ENCODE measurements around the gene TCAP. TPM values are rescaled to one million over a fixed set of nuclear protein-coding genes. Genes with fewer than 3 reads are reported as not detected.

TCAP gene
- total and polyA plus RNA-seq, 2 experiments from 2014 or later: 0.43 TPM; not detected in 1

- TF ChIP-seq EZH2phosphoT487 (IDR thresholded peaks at IDR 0.05; ENCODE audit: insufficient read depth, low read depth): no peak
- TF ChIP-seq EZH2 (IDR thresholded peaks at IDR 0.05; ENCODE audit: insufficient read depth, poor library complexity, severe bottlenecking): no peak
- no peaks in the 10 kb centered on the region for H4K20me1 ChIP-seq (ENCODE audit: insufficient read depth)
- no peaks in the 10 kb centered on the region for H3K79me2 ChIP-seq (ENCODE audit: insufficient read depth)
- H3K36me3 ChIP-seq (ENCODE audit: low read depth): no peaks in the 10 kb centered on the region
- peaks cover 7% of the 10 kb centered on the region; the same call in 1 of the 2 replicates for H3F3A ChIP-seq (ENCODE audit: insufficient read depth)
- H3K4me3 ChIP-seq: peak overlapping the region; percentile 95
- 4 to 5% methylated on average over 22 to 33 of the region's 33 CpGs for WGBS, 2 experiments (ENCODE audit: low coverage in 1 of 2, low lambda C conversion rate in 2 of 2, missing lambda C conversion rate in 2 of 2)
- no peaks in the 10 kb centered on the region for H3K9me2 ChIP-seq (ENCODE audit: insufficient read depth)
- peak overlapping the region; percentile 97 for H2AFZ ChIP-seq
- H3K4me1 ChIP-seq (ENCODE audit: insufficient read depth): no peaks in the 10 kb centered on the region
- in situ Hi-C loops (cut with MboI): no loop called here
- H3K9me3 ChIP-seq (ENCODE audit: low read depth): no peaks in the 10 kb centered on the region
- peak; percentile 57 for DNase-seq
- peak overlapping the region; percentile 85 for H3K9ac ChIP-seq
- no peaks in the 10 kb centered on the region; the same call in 1 of the 2 replicates for H3K27me3 ChIP-seq (replicated peaks; ENCODE audit: insufficient read depth)
- peak overlapping the region; percentile 98 for H3K4me2 ChIP-seq (ENCODE audit: unreplicated experiment)
- peak overlapping the region; percentile 25; the same call in 1 of the 2 replicates for H3K27ac ChIP-seq
Observed at GRCh38 chr17:39618246-39618913, 46.8 kb upstream of the TCAP start.

GRCh38 chr17:39618956-39619785 lies 46.0 kb upstream of the TCAP start:
- Histone ChIP-seq H3K36me3 (ENCODE audit: low read depth) (no peaks in the 10 kb centered on the region), H3K79me2 (ENCODE audit: insufficient read depth) (no peaks in the 10 kb centered on the region), H3F3A (ENCODE audit: insufficient read depth) (peaks cover 7% of the 10 kb centered on the region; the same call in 1 of the 2 replicates), H3K9me3 (ENCODE audit: low read depth) (no peaks in the 10 kb centered on the region), H3K9ac (peak overlapping the region; percentile 85; the same call in 1 of the 2 replicates), H3K4me2 (ENCODE audit: unreplicated experiment) (peak overlapping the region; percentile 98), H3K4me3 (peak overlapping the region; percentile 95), H4K20me1 (ENCODE audit: insufficient read depth) (no peaks in the 10 kb centered on the region), H3K4me1 (ENCODE audit: insufficient read depth) (no peaks in the 10 kb centered on the region), H3K27me3 (replicated peaks; ENCODE audit: insufficient read depth) (no peaks in the 10 kb centered on the region; the same call in 1 of the 2 replicates), H2AFZ (peak overlapping the region; percentile 97), H3K9me2 (ENCODE audit: insufficient read depth) (no peaks in the 10 kb centered on the region), H3K27ac (no peak overlapping the region)
- WGBS, 2 experiments (ENCODE audit: low coverage in 1 of 2, low lambda C conversion rate in 2 of 2, missing lambda C conversion rate in 2 of 2): 55 to 61% methylated on average over 13 of the region's 13 CpGs
- TF ChIP-seq EZH2 (IDR thresholded peaks at IDR 0.05; ENCODE audit: insufficient read depth, poor library complexity, severe bottlenecking) (no peak), EZH2phosphoT487 (IDR thresholded peaks at IDR 0.05; ENCODE audit: insufficient read depth, low read depth) (no peak)
- in situ Hi-C loops (cut with MboI): no loop called here
- DNase-seq: no peak

GRCh38 chr17:39619786-39620101 lies 45.4 kb upstream of the TCAP start:
- in situ Hi-C loops (cut with MboI): loop anchor here (10.0 kb wide), 1 partner anchor 135 kb away; no protein-coding TSS in a partner anchor
- H3K9me3 ChIP-seq (ENCODE audit: low read depth): no peaks in the 10 kb centered on the region
- H3K27ac ChIP-seq: no peak overlapping the region
- peaks cover 7% of the 10 kb centered on the region; the same call in 1 of the 2 replicates for H3F3A ChIP-seq (ENCODE audit: insufficient read depth)
- H4K20me1 ChIP-seq (ENCODE audit: insufficient read depth): no peaks in the 10 kb centered on the region
- no peaks in the 10 kb centered on the region for H3K4me1 ChIP-seq (ENCODE audit: insufficient read depth)
- H3K9me2 ChIP-seq (ENCODE audit: insufficient read depth): no peaks in the 10 kb centered on the region
- H3K4me3 ChIP-seq: no peak overlapping the region
- H2AFZ ChIP-seq: no peak overlapping the region
- no peaks in the 10 kb centered on the region for H3K79me2 ChIP-seq (ENCODE audit: insufficient read depth)
- WGBS, 2 experiments (ENCODE audit: low coverage in 1 of 2, low lambda C conversion rate in 2 of 2, missing lambda C conversion rate in 2 of 2): 17 to 36% methylated on average over 1 of the region's 1 CpG
- DNase-seq: no peak
- H3K36me3 ChIP-seq (ENCODE audit: low read depth): no peaks in the 10 kb centered on the region
- H3K4me2 ChIP-seq (ENCODE audit: unreplicated experiment): no peak overlapping the region
- TF ChIP-seq EZH2phosphoT487 (IDR thresholded peaks at IDR 0.05; ENCODE audit: insufficient read depth, low read depth) (no peak), EZH2 (IDR thresholded peaks at IDR 0.05; ENCODE audit: insufficient read depth, poor library complexity, severe bottlenecking) (no peak)
- H3K27me3 ChIP-seq (replicated peaks; ENCODE audit: insufficient read depth): no peaks in the 10 kb centered on the region; the same call in 1 of the 2 replicates
- H3K9ac ChIP-seq: no peak overlapping the region

GRCh38 chr17:39621523-39622379 lies 43.4 kb upstream of the TCAP start:
- Histone ChIP-seq H3K4me2 (ENCODE audit: unreplicated experiment) (peak overlapping the region; percentile 62), H3F3A (ENCODE audit: insufficient read depth) (peaks cover 7% of the 10 kb centered on the region; the same call in 1 of the 2 replicates), H3K4me3 (peak overlapping the region; percentile 35; the same call in 1 of the 2 replicates), H3K36me3 (ENCODE audit: low read depth) (no peaks in the 10 kb centered on the region), H3K9ac (no peak overlapping the region), H3K9me2 (ENCODE audit: insufficient read depth) (no peaks in the 10 kb centered on the region), H3K79me2 (ENCODE audit: insufficient read depth) (no peaks in the 10 kb centered on the region), H3K27ac (no peak overlapping the region), H2AFZ (peak overlapping the region; percentile 43; the same call in 1 of the 2 replicates), H3K4me1 (ENCODE audit: insufficient read depth) (no peaks in the 10 kb centered on the region), H3K9me3 (ENCODE audit: low read depth) (no peaks in the 10 kb centered on the region), H4K20me1 (ENCODE audit: insufficient read depth) (no peaks in the 10 kb centered on the region), H3K27me3 (replicated peaks; ENCODE audit: insufficient read depth) (peaks cover 9% of the 10 kb centered on the region)
- in situ Hi-C loops (cut with MboI): loop anchor here (10.0 kb wide), 1 partner anchor 133 kb away; no protein-coding TSS in a partner anchor
- TF ChIP-seq EZH2 (IDR thresholded peaks at IDR 0.05; ENCODE audit: insufficient read depth, poor library complexity, severe bottlenecking) (no peak), EZH2phosphoT487 (IDR thresholded peaks at IDR 0.05; ENCODE audit: insufficient read depth, low read depth) (no peak)
- 5 to 6% methylated on average over 25 to 26 of the region's 26 CpGs for WGBS, 2 experiments (ENCODE audit: low coverage in 1 of 2, low lambda C conversion rate in 2 of 2, missing lambda C conversion rate in 2 of 2)
- peak; percentile 85 for DNase-seq

All from GM23248 (cell line).